Neutrophil (primary cell): ENCODE results near the gene CERS1.

Experiments
- H3K27ac ChIP-seq: fragments of 200-600 bp; sonication (generic); 2 replicates; pipeline ENCODE4 v1.5.1; 2016; ENCODE audit warnings: mild to moderate bottlenecking, moderate library complexity
- H3K27me3 ChIP-seq: fragments of 200-600 bp; sonication (generic); 2 replicates; pipeline ENCODE4 v1.6.0; 2016; ENCODE audit warnings: mild to moderate bottlenecking
- H3K36me3 ChIP-seq: fragments of 200-600 bp; sonication (generic); 2 replicates; pipeline ENCODE4 v1.5.1; 2017
- H3K4me1 ChIP-seq, 2 experiments: fragments of 200-600 bp in 1 of 2; sonication (generic) in 1 of 2; 1 replicate in 1 of 2; 2 replicates in 1 of 2; pipeline versions ENCODE4 v1.5.1 to v1.6.1; 2013 to 2016; ENCODE audit warnings: low read depth in 1 of 2, low read length in 1 of 2, mild to moderate bottlenecking in 1 of 2, moderate library complexity in 1 of 2; ENCODE audit not compliant: control insufficient read depth in 1 of 2, insufficient read depth in 1 of 2
- H3K4me3 ChIP-seq, 2 experiments: fragments of 200-600 bp in 1 of 2; sonication (generic) in 1 of 2; 1 replicate in 1 of 2; 2 replicates in 1 of 2; pipeline ENCODE4 v1.5.1; 2013 to 2016; ENCODE audit warnings: low read depth in 1 of 2, low read length in 1 of 2, mild to moderate bottlenecking in 1 of 2, moderate library complexity in 1 of 2
- H3K9me3 ChIP-seq: fragments of 200-600 bp; sonication (generic); 2 replicates; pipeline ENCODE4 v1.5.1; 2016
- TF ChIP-seq, protein P1 (sequence below): fragments of 200-600 bp; sonication (generic); IDR thresholded peaks from 2 replicates; pipeline ENCODE4 v1.5.1; 2016; ENCODE audit warnings: antibody characterized with exemption

CERS1 gene

GRCh38 chr19:18841400-18841799 is 54.6 kb downstream of the CERS1 start:
- Histone ChIP-seq H3K4me1 (peaks cover 0 to 3% of the 10 kb centered on the region in 2 experiments), H3K4me3 (no peak overlapping the region), H3K27me3 (no peaks in the 10 kb centered on the region), H3K36me3 (peaks cover 27% of the 10 kb centered on the region), H3K9me3 (no peaks in the 10 kb centered on the region), H3K27ac (no peak overlapping the region)
- TF ChIP-seq, protein P1, sequence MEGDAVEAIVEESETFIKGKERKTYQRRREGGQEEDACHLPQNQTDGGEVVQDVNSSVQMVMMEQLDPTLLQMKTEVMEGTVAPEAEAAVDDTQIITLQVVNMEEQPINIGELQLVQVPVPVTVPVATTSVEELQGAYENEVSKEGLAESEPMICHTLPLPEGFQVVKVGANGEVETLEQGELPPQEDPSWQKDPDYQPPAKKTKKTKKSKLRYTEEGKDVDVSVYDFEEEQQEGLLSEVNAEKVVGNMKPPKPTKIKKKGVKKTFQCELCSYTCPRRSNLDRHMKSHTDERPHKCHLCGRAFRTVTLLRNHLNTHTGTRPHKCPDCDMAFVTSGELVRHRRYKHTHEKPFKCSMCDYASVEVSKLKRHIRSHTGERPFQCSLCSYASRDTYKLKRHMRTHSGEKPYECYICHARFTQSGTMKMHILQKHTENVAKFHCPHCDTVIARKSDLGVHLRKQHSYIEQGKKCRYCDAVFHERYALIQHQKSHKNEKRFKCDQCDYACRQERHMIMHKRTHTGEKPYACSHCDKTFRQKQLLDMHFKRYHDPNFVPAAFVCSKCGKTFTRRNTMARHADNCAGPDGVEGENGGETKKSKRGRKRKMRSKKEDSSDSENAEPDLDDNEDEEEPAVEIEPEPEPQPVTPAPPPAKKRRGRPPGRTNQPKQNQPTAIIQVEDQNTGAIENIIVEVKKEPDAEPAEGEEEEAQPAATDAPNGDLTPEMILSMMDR: no peak

DNA sequence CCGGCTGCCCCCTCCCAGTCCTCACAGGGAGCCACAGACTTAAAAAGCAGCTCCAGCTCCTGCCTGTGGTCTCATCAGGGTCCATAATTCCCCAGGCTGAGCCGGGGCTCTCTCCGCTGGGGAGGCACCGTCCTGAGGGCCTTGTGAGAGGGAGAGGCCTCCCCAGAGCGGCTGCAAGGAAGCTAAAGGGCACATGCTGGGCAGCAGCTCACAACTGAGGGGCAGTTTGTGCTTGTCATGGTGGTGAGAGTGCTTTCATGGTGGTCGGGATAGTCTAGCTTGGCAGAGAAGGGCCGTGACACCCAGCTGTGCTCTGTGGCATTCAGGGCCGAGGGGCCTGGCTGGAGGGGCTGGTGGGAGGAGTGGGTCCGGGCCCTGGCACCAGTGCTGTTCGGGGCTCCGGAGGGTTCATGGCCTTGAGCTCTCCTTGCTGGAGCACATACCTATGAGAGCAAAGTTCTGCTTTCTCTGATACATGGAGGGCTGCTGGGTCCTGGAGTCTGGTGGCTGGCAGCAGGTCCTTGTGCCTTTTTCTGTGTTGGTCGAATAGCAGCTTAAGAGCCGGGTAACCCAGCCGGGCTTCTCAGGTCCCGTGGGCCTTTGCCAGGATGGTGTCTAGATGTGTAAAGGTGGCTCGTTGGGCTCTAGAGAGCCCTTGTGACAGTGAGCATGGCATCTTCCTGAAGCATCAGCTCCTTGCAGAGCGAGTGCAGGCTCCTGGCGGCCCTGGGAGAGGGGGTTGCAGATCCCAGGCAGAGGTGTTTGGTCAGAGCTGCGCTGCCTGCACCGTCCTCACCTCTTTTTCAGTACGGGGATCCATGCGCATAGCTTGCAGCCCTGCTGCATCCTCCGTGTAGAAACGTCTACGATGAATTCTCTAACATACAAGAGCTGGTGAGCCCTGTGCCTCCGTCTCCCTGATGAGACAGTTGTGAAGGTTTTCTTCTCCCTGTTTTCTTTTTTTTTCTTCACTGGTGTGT is 55.4 kb downstream of the CERS1 start:
- Histone ChIP-seq H3K36me3 (peaks cover 24% of the 10 kb centered on the region), H3K27ac (peak overlapping the region; percentile 5), H3K9me3 (no peaks in the 10 kb centered on the region), H3K27me3 (no peaks in the 10 kb centered on the region), H3K4me3 (no peak overlapping the region), H3K4me1 (peaks cover 6 to 8% of the 10 kb centered on the region in 2 experiments)
- TF ChIP-seq, protein P1: no peak

DNA sequence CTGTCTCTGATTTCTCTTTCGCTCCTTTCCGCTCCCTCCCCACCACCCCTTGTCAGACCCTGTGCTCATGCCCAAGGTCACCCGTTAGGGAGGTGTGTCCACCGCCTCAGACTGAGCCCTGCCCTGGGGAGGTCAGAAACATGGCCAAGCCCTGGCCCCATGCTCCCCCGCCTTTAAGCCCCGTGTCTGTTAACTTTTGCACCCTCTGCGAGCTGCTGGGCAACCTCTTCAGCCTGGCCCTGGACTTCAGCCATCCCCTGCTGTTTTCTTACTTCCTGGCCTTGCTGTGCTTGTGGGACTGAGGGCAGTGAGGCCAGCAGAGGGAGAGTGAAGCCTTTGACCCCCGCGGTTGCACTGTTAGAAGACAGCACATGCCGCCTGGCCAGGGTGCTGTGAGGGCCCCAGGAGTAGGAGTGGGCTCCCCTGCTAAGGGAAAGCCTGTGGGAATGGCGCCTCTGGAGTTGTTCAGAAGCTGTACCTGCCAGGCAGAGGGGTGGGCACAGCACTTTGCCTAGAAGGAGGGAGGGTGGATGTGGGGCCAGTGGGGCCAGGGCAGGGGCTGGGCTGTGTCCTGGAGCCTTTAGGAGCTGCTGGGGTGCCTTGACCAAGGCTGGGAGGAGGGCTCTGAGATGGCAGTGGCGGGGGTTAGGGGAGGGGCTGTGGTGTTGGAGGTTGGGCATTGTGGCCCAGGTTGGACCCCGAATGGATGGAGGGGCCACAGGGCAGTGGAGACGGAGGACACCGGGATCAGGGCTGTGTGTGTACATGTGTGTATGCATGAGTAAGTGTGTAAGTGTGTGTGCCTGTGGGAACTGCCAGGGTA is 56.3 kb downstream of the CERS1 start:
- Histone ChIP-seq H3K27ac (no peak overlapping the region), H3K9me3 (no peaks in the 10 kb centered on the region), H3K36me3 (peaks cover 32% of the 10 kb centered on the region), H3K27me3 (no peaks in the 10 kb centered on the region), H3K4me3 (no peak overlapping the region), H3K4me1 (peaks cover 14 to 16% of the 10 kb centered on the region in 2 experiments)
- TF ChIP-seq, protein P1: no peak

DNA sequence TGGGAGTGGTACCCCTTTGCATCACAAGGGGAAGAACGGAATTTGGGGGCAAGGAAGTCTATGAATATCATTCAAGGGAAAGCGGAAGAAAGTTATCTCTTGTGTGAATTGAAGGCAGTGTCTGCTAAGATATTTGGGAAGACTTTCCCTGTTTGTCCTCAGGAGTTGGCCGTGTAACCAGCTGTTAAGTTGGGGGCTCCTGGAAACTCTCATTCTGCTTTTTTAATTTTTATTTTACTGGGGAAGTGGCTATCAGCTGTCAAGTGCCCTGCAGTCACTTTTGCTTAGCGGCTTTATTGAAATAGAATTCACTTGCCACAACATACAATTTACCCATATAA is 61.3 kb downstream of the CERS1 start:
- peaks cover 13% of the 10 kb centered on the region for H3K27me3 ChIP-seq
- no peaks in the 10 kb centered on the region for H3K9me3 ChIP-seq
- H3K4me3 ChIP-seq: no peak overlapping the region
- TF ChIP-seq, protein P1: no peak
- peaks cover 31% of the 10 kb centered on the region for H3K36me3 ChIP-seq
- peak overlapping the region; percentile 91 for H3K27ac ChIP-seq
- H3K4me1 ChIP-seq: peaks cover 41 to 43% of the 10 kb centered on the region in 2 experiments

GRCh38 chr19:18833849-18834643 is 61.9 kb downstream of the CERS1 start:
- Histone ChIP-seq H3K4me1 (peaks cover 41 to 43% of the 10 kb centered on the region in 2 experiments), H3K36me3 (peaks cover 26% of the 10 kb centered on the region), H3K27ac (peak overlapping the region; percentile 91), H3K9me3 (no peaks in the 10 kb centered on the region), H3K4me3 (peak overlapping the region; percentile 81 to 90), H3K27me3 (peaks cover 14% of the 10 kb centered on the region)
- TF ChIP-seq, protein P1: no peak
